Motor neuron (in vitro differentiated cells): ENCODE data around the gene ZDHHC19. TPM values are rescaled to one million over a fixed set of nuclear protein-coding genes. Genes with fewer than 3 reads are reported as not detected.
"Not testable (repeated sequence)": the region's sequence is repeated elsewhere in the genome, so short reads cannot be mapped to it uniquely, and the experiment has no call there.

Experiments
- ATAC-seq, 8 experiments: fragments of 200-7000 bp; cut with Tn5 transposase; replicated peaks in 6 of 8; 2 replicates each; pipeline ENCODE4 v1.8.0; 2021; ENCODE audit warnings: mild to moderate bottlenecking in 8 of 8, moderate library complexity in 8 of 8
- H3K27ac ChIP-seq, 2 donors: fragments of 250-450 bp; sonication (Bioruptor Pico); 2 replicates each; pipeline ENCODE4 v1.9.0; 2021; ENCODE audit warnings: antibody characterized with exemption in 2 of 2, mild to moderate bottlenecking in 2 of 2, moderate library complexity in 1 of 2
- H3K4me1 ChIP-seq, 2 donors: fragments of 250-450 bp; sonication (Bioruptor Pico); replicated peaks in 1 of 2; 2 replicates each; pipeline ENCODE4 v1.6.1; 2021; ENCODE audit warnings: antibody characterized with exemption in 2 of 2, mild to moderate bottlenecking in 2 of 2, moderate library complexity in 1 of 2
- H3K4me3 ChIP-seq, 5 donors: fragments of 250-450 bp; sonication (Bioruptor Pico); 2 replicates each; pipeline ENCODE4 v1.9.0; 2021; ENCODE audit warnings: antibody characterized with exemption in 5 of 5, mild to moderate bottlenecking in 5 of 5, moderate library complexity in 4 of 5
- WGBS, 10 experiments: fragments of 450-650 bp; shearing (Covaris generic); methylation state at CpG; one replicate each; pipeline ENCODE4 v1.0.0; 2022; 5-methylcytosine and 5-hydroxymethylcytosine counted together
- in situ Hi-C, 9 experiments: fragments of 400-800 bp; cut with MboI; loops; one replicate each; pipeline ENCODE4 v1.15.0; 2021; ENCODE audit warnings: low sequenced_read_pairs in 9 of 9, low pct_unique_long_range_greater_than_20kb in 2 of 9; ENCODE audit not compliant: unreplicated experiment in 9 of 9
- total RNA-seq, 8 experiments: library from RNA; unstranded; fragments of 300-600 nt; gene quantifications; 2 replicates each; pipeline versions ENCODE4 v1.2.3 to v1.2.4, GENCODE V29; 2022

The ZDHHC19 gene
- total RNA-seq, 8 experiments from 2014 or later = 0.33 to 0.83 (median 0.71) TPM; not detected in 5

DNA sequence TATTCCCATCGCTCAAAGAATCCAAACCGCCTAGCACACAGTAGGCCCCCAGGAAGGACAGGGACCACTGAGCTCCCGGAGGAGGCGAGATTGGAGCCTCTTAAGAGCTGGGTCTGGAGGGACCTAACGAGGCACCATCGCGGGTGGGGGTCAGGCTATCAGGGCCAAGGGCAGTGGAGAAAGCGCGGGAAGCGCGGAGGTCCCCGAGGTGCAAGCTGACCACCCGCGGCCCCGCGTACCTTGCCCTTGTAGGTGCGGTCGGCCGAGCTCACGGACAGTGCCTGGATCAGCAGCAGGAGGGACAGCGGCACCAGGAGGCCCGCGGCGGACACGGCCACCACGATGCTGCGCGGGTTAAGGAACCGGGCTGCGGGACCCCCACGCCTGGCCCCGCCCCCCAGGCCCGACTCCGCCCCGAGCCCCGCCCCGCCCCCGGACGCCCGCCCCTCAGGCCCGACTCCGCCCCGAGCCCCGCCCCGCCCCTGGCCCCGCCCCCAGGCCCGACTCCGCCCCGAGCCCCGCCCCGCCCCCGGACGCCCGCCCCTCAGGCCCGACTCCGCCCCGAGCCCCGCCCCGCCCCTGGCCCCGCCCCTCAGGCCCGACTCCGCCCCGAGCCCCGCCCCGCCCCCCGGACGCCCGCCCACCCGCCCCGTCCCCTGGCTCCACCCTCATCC lies 3.9 kb downstream of the ZDHHC19 start:
- Histone ChIP-seq H3K27ac (no peak overlapping the region), H3K4me3 (peak overlapping the region; percentile 32 to 45 (median 38)), H3K4me1 (peaks cover 0 to 3% of the 10 kb centered on the region in 2 donors)
- ATAC-seq = peak in 6 of 8 experiments; percentile 65 to 78 (median 73)
- in situ Hi-C loops = no loop called here
- WGBS, 10 experiments = 0 to 100% (median 68%) methylated on average over 1 to 3 of the region's 70 CpGs; no CpG with 5 or more reads in 7 of the 10 experiments

DNA sequence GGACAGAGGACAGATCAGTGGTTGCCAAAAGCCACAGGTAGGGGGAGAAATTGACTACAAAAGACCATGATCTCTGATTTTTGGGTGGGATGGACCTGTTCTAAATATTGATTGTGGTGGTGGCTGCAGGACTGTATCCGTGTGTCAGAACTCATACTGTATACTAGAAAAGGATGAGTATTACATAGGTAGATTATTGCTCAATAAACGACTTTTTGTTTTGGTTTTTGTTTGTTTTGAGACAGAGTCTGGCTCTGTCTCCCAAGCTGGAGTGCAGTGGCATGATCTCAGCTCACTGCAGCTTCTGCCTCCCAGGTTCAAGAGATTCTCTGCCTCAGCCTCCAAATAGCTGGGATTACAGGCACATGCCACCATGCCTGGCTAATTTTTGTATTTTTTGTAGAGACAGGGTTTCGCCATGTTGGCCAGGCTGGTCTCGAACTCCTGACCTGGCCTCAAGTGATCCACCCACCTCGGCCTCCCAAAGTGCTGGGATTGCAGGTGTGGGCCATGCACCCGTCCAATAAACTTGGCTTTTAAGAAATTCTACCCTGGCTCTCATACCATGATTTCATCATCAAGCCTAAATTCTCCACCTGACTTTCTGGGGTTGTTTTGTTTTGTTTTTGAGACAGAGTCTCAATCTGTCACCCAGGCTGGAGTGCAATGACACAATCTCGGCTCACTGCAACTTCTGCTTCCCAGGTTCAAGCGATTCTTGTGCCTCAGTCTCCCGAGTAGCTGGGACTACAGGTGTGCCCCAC lies 5.6 kb downstream of the ZDHHC19 start:
- in situ Hi-C loops, ATAC-seq, H3K4me1 ChIP-seq, H3K4me3 ChIP-seq, H3K27ac ChIP-seq: not testable (repeated sequence)
- 69 to 100% (median 87%) methylated on average over 1 to 7 of the region's 9 CpGs for WGBS, 10 experiments

GRCh38 chr3:196203846-196204245 lies 7.4 kb downstream of the ZDHHC19 start:
- 57 to 100% (median 100%) methylated on average over 2 to 3 of the region's 3 CpGs; no CpG with 5 or more reads in 5 of the 10 experiments for WGBS, 10 experiments
- H3K27ac ChIP-seq = no peak overlapping the region
- H3K4me1 ChIP-seq = peaks cover 0 to 3% of the 10 kb centered on the region in 2 donors
- no peak for ATAC-seq
- in situ Hi-C loops = no loop called here
- no peak overlapping the region for H3K4me3 ChIP-seq

DNA sequence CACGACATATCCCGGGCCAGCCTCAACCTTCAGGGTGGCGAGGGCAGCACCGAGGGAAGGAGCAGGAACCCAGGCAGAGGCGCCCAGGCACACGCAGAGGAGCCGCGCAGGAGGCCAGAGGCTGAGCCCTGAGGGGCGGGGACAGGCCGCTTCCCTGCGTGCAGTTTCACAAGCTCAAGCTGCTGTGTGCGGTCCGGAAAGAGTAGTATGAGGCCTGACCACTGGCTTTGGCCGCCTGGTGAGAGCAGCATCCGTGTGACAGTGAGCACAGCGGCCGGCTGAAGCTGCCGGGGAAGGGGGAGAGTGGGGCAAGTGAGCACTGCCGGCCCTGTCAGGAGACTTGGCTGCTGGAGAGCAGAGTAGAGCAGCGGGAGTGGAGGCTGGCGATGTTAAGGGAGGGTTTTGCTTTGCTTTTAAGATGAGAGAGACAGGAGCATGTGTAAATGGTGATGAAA lies 8.7 kb downstream of the ZDHHC19 start:
- in situ Hi-C loops = no loop called here
- peaks cover 0 to 3% of the 10 kb centered on the region in 2 donors for H3K4me1 ChIP-seq
- H3K4me3 ChIP-seq = no peak overlapping the region
- 6 to 59% (median 34%) methylated on average over 3 to 17 of the region's 21 CpGs; no CpG with 5 or more reads in 4 of the 10 experiments for WGBS, 10 experiments
- ATAC-seq = peak in 6 of 8 experiments; percentile 82 to 92 (median 86)
- peak overlapping the region in 1 of 2 donors; percentile 18 for H3K27ac ChIP-seq

- ATAC-seq = no peak
These were observed 12.1 kb downstream of the ZDHHC19 start for GRCh38 chr3:196198771-196199753.

GRCh38 chr3:196198081-196198675 lies 13.0 kb downstream of the ZDHHC19 start:
- 40 to 80% (median 78%) methylated on average over 2 to 4 of the region's 15 CpGs; no CpG with 5 or more reads in 7 of the 10 experiments for WGBS, 10 experiments
- in situ Hi-C loops = loop anchor here in 5 of 9 experiments (10.0 to 25.0 kb wide), 2 partner anchors 111 to 123 kb away; partner anchors contain the start of gene TFRC (in 1 of the 5)
- no peak for ATAC-seq

More at GRCh38 chr3:196198771-196199753, 12.1 kb downstream of the ZDHHC19 start:
- no peak overlapping the region for H3K4me3 ChIP-seq
- no peak overlapping the region for H3K27ac ChIP-seq
- in situ Hi-C loops = loop anchor here in 5 of 9 experiments (10.0 to 25.0 kb wide), 2 partner anchors 112 to 124 kb away; partner anchors contain the start of gene TFRC (in 1 of the 5)
- WGBS, 10 experiments = 0 to 90% (median 76%) methylated on average over 1 to 9 of the region's 19 CpGs; no CpG with 5 or more reads in 4 of the 10 experiments
- peaks cover 5 to 6% of the 10 kb centered on the region in 2 donors for H3K4me1 ChIP-seq

GRCh38 chr3:196197524-196197923 lies 13.7 kb downstream of the ZDHHC19 start:
- no peak for ATAC-seq
- H3K27ac ChIP-seq = no peak overlapping the region
- WGBS, 10 experiments = 70 to 94% (median 79%) methylated on average over 2 to 9 of the region's 17 CpGs; no CpG with 5 or more reads in 6 of the 10 experiments
- H3K4me1 ChIP-seq = peaks cover 20% of the 10 kb centered on the region in 2 donors
- H3K4me3 ChIP-seq = no peak overlapping the region
- in situ Hi-C loops = loop anchor here in 5 of 9 experiments (10.0 to 25.0 kb wide), 2 partner anchors 110 to 123 kb away; partner anchors contain the start of gene TFRC (in 1 of the 5)

More at GRCh38 chr3:196198081-196198675, 13.0 kb downstream of the ZDHHC19 start:
- Histone ChIP-seq H3K4me1 (peaks cover 14% of the 10 kb centered on the region in 2 donors), H3K27ac (no peak overlapping the region), H3K4me3 (no peak overlapping the region)

DNA sequence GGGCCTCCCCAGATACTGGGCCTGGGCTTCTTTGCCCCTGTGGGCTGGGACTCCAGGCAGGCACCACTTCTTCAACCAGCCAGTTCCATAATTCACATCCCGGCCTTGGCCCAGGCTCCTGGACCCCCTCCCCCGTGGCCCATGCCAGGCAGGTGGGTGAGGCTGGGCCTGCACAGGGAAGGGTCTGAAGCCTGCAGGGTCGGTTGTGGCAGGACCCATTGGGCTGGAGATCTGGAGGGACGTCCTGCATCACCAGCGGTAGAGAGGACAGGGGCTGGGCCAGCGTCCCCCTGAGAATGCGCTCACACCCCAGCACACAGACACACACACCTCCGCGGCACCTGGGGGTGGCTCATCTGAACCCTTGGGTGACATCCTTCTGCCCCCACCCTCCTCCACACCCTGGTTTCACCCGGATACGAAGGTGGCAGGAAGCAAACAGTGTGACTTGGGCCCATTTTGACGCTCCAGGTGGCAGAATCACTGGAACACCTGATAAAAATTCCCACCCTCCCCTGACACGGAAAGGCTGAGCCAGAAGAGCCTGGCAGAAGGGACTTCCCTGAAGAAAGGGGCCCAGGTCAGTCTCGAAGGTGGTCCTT lies 15.4 kb downstream of the ZDHHC19 start:
- 74 to 100% (median 90%) methylated on average over 1 to 9 of the region's 14 CpGs; no CpG with 5 or more reads in 6 of the 10 experiments for WGBS, 10 experiments
- Histone ChIP-seq H3K27ac (no peak overlapping the region), H3K4me1 (peaks cover 23 to 26% of the 10 kb centered on the region in 2 donors), H3K4me3 (no peak overlapping the region)
- in situ Hi-C loops = loop anchor here in 5 of 9 experiments (10.0 to 25.0 kb wide), 2 partner anchors 108 to 121 kb away; partner anchors contain the start of gene TFRC (in 1 of the 5)
- ATAC-seq = no peak

DNA sequence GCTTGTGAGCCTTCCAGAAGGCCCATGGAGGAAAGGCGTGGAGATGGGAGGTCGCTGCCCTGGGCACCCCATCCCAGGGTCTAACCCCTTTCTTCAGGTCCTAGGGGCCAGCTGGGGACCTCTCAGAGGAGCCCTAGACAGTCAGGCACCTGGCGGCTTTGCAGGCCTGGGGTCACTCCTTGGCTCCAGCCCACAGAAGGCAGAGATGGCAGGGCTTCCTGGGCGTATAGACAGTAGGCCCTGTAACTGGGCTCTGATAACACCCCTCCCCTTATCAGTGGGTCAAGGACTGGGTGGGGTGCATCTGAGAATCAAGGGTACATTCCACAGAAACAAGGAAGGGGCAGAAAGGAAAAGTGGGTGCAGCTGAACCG lies 16.7 kb downstream of the ZDHHC19 start:
- 0 to 100% (median 72%) methylated on average over 1 to 2 of the region's 5 CpGs; no CpG with 5 or more reads in 5 of the 10 experiments for WGBS, 10 experiments
- Histone ChIP-seq H3K27ac (no peak overlapping the region), H3K4me3 (no peak overlapping the region), H3K4me1 (peaks cover 23 to 26% of the 10 kb centered on the region in 2 donors)
- in situ Hi-C loops = loop anchor here in 5 of 9 experiments (10.0 to 25.0 kb wide), 2 partner anchors 107 to 120 kb away; partner anchors contain the start of gene TFRC (in 1 of the 5)
- no peak for ATAC-seq

DNA sequence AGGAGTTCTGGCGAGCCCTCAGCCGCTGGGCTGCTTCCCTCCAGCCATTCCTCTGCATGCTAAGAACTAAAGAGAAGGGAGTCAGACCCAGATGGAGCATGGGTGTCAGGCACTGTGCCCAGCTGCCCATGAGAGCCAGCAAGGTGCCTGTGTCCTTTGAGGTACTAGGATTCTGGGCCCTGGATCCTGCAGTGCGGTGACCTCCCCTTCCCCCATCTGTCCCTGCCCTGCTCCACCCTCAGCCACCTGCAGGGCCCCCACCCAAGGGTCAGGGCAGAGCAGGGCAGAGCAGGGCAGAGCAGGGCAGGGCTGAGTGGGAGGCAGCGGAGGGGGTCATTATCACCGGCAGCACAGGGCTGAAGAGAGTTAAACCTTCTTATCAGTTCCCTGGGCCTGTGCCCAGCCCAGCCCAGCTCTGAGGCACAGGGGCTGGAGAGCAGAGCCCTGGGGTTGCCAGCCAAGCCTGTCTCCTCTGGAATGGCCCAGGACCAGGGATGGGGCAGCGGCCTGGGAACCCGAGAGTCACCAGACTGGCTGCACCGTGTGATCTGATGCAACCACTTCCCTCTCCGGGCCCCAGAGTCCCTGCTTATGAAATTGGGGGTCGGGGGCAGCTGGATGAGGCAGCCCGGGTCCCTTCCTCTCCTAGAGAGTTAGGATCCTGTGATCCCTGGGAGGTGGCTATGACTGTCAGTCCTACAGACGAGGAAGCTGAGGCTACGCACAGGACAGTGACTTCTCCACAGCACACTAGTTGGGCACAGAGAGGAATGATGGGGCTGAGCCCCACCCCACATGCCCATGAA lies 17.3 kb downstream of the ZDHHC19 start:
- Histone ChIP-seq H3K4me1 (peaks cover 23 to 26% of the 10 kb centered on the region in 2 donors), H3K27ac (no peak overlapping the region), H3K4me3 (no peak overlapping the region)
- WGBS, 10 experiments = 82 to 100% (median 86%) methylated on average over 2 to 7 of the region's 13 CpGs; no CpG with 5 or more reads in 5 of the 10 experiments
- in situ Hi-C loops = loop anchor here in 5 of 9 experiments (10.0 to 25.0 kb wide), 2 partner anchors 107 to 119 kb away; partner anchors contain the start of gene TFRC (in 1 of the 5)
- ATAC-seq = peak in 1 of 8 experiments; percentile 15
